NCI-H1092 (cell line): ENCODE data around the gene CORO6.

Experiments
- DNase-seq: peaks from one replicate; lab custom pipeline; 2025; lab: John Stamatoyannopoulos, UW

The CORO6 gene

GRCh38 chr17:29630630-29631193 is 8.0 kb upstream of the CORO6 start:
- DNase-seq = no peak

- DNase-seq = no peak
Observed at GRCh38 chr17:29629839-29630238, 7.1 kb upstream of the CORO6 start.

GRCh38 chr17:29628644-29629043 is 5.9 kb upstream of the CORO6 start:
- DNase-seq = no peak

GRCh38 chr17:29627951-29628350 is 5.2 kb upstream of the CORO6 start:
- DNase-seq = no peak

- no peak for DNase-seq
Observed at GRCh38 chr17:29625037-29625750, 2.5 kb upstream of the CORO6 start.

- DNase-seq = no peak
Observed at GRCh38 chr17:29624586-29624985, 1.9 kb upstream of the CORO6 start.

- DNase-seq = no peak
Observed at GRCh38 chr17:29623283-29623647, 553 bp upstream of the CORO6 start.

- no peak for DNase-seq
Observed at GRCh38 chr17:29621751-29622194, 939 bp downstream of the CORO6 start.

- no peak for DNase-seq
Observed at GRCh38 chr17:29620779-29621500, 1.8 kb downstream of the CORO6 start.

GRCh38 chr17:29620271-29620670 is 2.4 kb downstream of the CORO6 start:
- DNase-seq = no peak

- no peak for DNase-seq
Observed at GRCh38 chr17:29619251-29619650, 3.5 kb downstream of the CORO6 start.

GRCh38 chr17:29618272-29619065 is 4.2 kb downstream of the CORO6 start:
- no peak for DNase-seq

- DNase-seq = peak; percentile 32
Observed at GRCh38 chr17:29617481-29618271, 5.0 kb downstream of the CORO6 start.

GRCh38 chr17:29617125-29617480 is 5.6 kb downstream of the CORO6 start:
- DNase-seq = peak; percentile 68

GRCh38 chr17:29616300-29617048 is 6.2 kb downstream of the CORO6 start:
- no peak for DNase-seq

- peak; percentile 50 for DNase-seq
Observed at GRCh38 chr17:29615492-29616299, 7.0 kb downstream of the CORO6 start.

- DNase-seq = no peak
Observed at GRCh38 chr17:29615048-29615385, 7.7 kb downstream of the CORO6 start.

GRCh38 chr17:29614349-29615047 is 8.2 kb downstream of the CORO6 start:
- no peak for DNase-seq

GRCh38 chr17:29613856-29614255 is 8.9 kb downstream of the CORO6 start:
- no peak for DNase-seq
